DND-41 (cell line): Measurements from ENCODE around the gene ACSL1.

Experiments
- ATAC-seq: fragments of 200-7000 bp; cut with Tn5 transposase; 3 replicates; pipeline ENCODE4 v1.9.1; 2021; ENCODE audit warnings: low read depth; ENCODE audit not compliant: insufficient read depth
- DNase-seq: peaks from one replicate; pipeline ENCODE4 v3.0.0-alpha.2; 2020
- H2AFZ ChIP-seq: 2 replicates; pipeline ENCODE4 v1.6.0; 2012; ENCODE audit warnings: low read depth, low read length
- H3K27ac ChIP-seq: 2 replicates; pipeline ENCODE4 v1.5.1; 2012; ENCODE audit warnings: low read length, inconsistent platforms
- H3K27me3 ChIP-seq: fragments of 200-600 bp; sonication (generic); 2 replicates; pipeline ENCODE4 v1.6.0; 2012; ENCODE audit warnings: low read length, mild to moderate bottlenecking, inconsistent platforms; ENCODE audit not compliant: insufficient read depth, poor library complexity
- H3K36me3 ChIP-seq: 2 replicates; pipeline ENCODE4 v1.5.1; 2012; ENCODE audit warnings: low read length, inconsistent platforms; ENCODE audit not compliant: insufficient read depth
- H3K4me1 ChIP-seq: 2 replicates; pipeline ENCODE4 v1.5.1; 2012; ENCODE audit warnings: mild to moderate bottlenecking, low read length; ENCODE audit not compliant: insufficient read depth
- H3K4me2 ChIP-seq: 2 replicates; pipeline ENCODE4 v1.6.0; 2012; ENCODE audit warnings: mild to moderate bottlenecking, moderate library complexity, low read length, inconsistent platforms; ENCODE audit not compliant: insufficient read depth
- H3K4me3 ChIP-seq, 2 experiments: fragments of 200-600 bp in 1 of 2; shearing (Covaris generic) in 1 of 2; 2 replicates each; pipeline ENCODE4 v1.5.1; 2012 to 2016; ENCODE audit warnings: inconsistent platforms in 2 of 2, low read length in 2 of 2, mild to moderate bottlenecking in 2 of 2, low read depth in 1 of 2, moderate library complexity in 1 of 2
- H3K79me2 ChIP-seq: 2 replicates; pipeline ENCODE4 v1.6.0; 2012; ENCODE audit warnings: low read length, inconsistent platforms; ENCODE audit not compliant: insufficient read depth
- H3K9ac ChIP-seq: 2 replicates; pipeline ENCODE4 v1.6.0; 2012; ENCODE audit warnings: low read depth, mild to moderate bottlenecking, inconsistent platforms, low read length, moderate library complexity
- H3K9me3 ChIP-seq: 2 replicates; pipeline ENCODE4 v1.5.1; 2012; ENCODE audit warnings: low read length, moderate library complexity, mild to moderate bottlenecking, inconsistent platforms; ENCODE audit not compliant: insufficient read depth, severe bottlenecking
- H4K20me1 ChIP-seq: 2 replicates; pipeline ENCODE4 v1.6.0; 2012; ENCODE audit warnings: low read length; ENCODE audit not compliant: insufficient read depth
- CTCF ChIP-seq: IDR thresholded peaks from 2 replicates; pipeline ENCODE4 v1.5.1; 2012; ENCODE audit warnings: borderline replicate concordance, low read length, moderate library complexity, mild to moderate bottlenecking; ENCODE audit not compliant: poor library complexity, severe bottlenecking; ENCODE audit errors: extremely low read depth
- EZH2 ChIP-seq: IDR thresholded peaks from 3 replicates; pipeline ENCODE4 v1.6.1; 2012; ENCODE audit warnings: borderline replicate concordance, low read depth, mild to moderate bottlenecking, moderate library complexity, low read length, inconsistent platforms; ENCODE audit not compliant: severe bottlenecking

ACSL1 gene

GRCh38 chr4:184774152-184774551 is 51.6 kb downstream of the ACSL1 start:
- no peak overlapping the region for H3K4me2 ChIP-seq
- no peak overlapping the region for H3K9ac ChIP-seq
- no peaks in the 10 kb centered on the region for H3K9me3 ChIP-seq
- H3K4me1 ChIP-seq, result no peaks in the 10 kb centered on the region
- DNase-seq (no peak), ATAC-seq (no peak)
- no peak for TF ChIP-seq EZH2
- no peak for TF ChIP-seq CTCF
- no peaks in the 10 kb centered on the region for H4K20me1 ChIP-seq
- no peaks in the 10 kb centered on the region for H3K79me2 ChIP-seq
- H3K27me3 ChIP-seq, result no peaks in the 10 kb centered on the region
- H3K27ac ChIP-seq, result no peak overlapping the region
- no peak overlapping the region for H2AFZ ChIP-seq
- H3K36me3 ChIP-seq, result no peaks in the 10 kb centered on the region
- H3K4me3 ChIP-seq, result no peak overlapping the region

GRCh38 chr4:184771416-184771815 is 54.4 kb downstream of the ACSL1 start:
- no peaks in the 10 kb centered on the region for H3K27me3 ChIP-seq
- H4K20me1 ChIP-seq, result no peaks in the 10 kb centered on the region
- H2AFZ ChIP-seq, result no peak overlapping the region
- H3K79me2 ChIP-seq, result no peaks in the 10 kb centered on the region
- H3K27ac ChIP-seq, result no peak overlapping the region
- DNase-seq (no peak), ATAC-seq (no peak)
- H3K36me3 ChIP-seq, result no peaks in the 10 kb centered on the region
- H3K4me2 ChIP-seq, result no peak overlapping the region
- no peak overlapping the region for H3K4me3 ChIP-seq
- no peak for TF ChIP-seq CTCF
- TF ChIP-seq EZH2, result no peak
- H3K4me1 ChIP-seq, result no peaks in the 10 kb centered on the region
- H3K9ac ChIP-seq, result no peak overlapping the region
- no peaks in the 10 kb centered on the region for H3K9me3 ChIP-seq

- no peak for ATAC-seq
- no peak for DNase-seq
- no peaks in the 10 kb centered on the region for H3K4me1 ChIP-seq
- H3K4me2 ChIP-seq, result no peak overlapping the region
- no peaks in the 10 kb centered on the region for H3K27me3 ChIP-seq
- no peaks in the 10 kb centered on the region for H3K79me2 ChIP-seq
- no peak overlapping the region for H2AFZ ChIP-seq
- no peak overlapping the region for H3K9ac ChIP-seq
- H3K9me3 ChIP-seq, result no peaks in the 10 kb centered on the region
- no peak overlapping the region for H3K27ac ChIP-seq
- H4K20me1 ChIP-seq, result no peaks in the 10 kb centered on the region
- TF ChIP-seq EZH2, result no peak
- no peak for TF ChIP-seq CTCF
- H3K36me3 ChIP-seq, result no peaks in the 10 kb centered on the region
- H3K4me3 ChIP-seq, result no peak overlapping the region
Measured at GRCh38 chr4:184769141-184769765, 56.5 kb downstream of the ACSL1 start.
